T-helper 1 cell treated with Interleukin-12 subunit alpha and Interleukin-12 subunit beta and Interleukin-4 antibody, amounts not matched to agents 30 μg/mL and 1 μg/mL, for 36 hours (primary cell): ENCODE measurements around the gene LRRC32.

Source experiments
- H3K27ac Mint-ChIP-seq: one replicate; pipeline ENCODE4 v1.8.0; 2021; ENCODE audit warnings: mild to moderate bottlenecking, mixed read lengths
- H3K27me3 Mint-ChIP-seq: one replicate; pipeline ENCODE4 v1.8.0; 2021; ENCODE audit warnings: low read depth, mixed read lengths
- H3K36me3 Mint-ChIP-seq: one replicate; pipeline ENCODE4 v1.8.0; 2021; ENCODE audit warnings: low read depth, mixed read lengths
- H3K4me1 Mint-ChIP-seq: one replicate; pipeline ENCODE4 v1.8.0; 2021; ENCODE audit warnings: low read depth, mixed read lengths
- H3K4me3 Mint-ChIP-seq: one replicate; pipeline ENCODE4 v1.8.0; 2021; ENCODE audit warnings: mild to moderate bottlenecking, moderate library complexity, mixed read lengths
- H3K9me3 Mint-ChIP-seq: one replicate; pipeline ENCODE4 v1.8.0; 2021; ENCODE audit warnings: mixed read lengths

The LRRC32 gene

DNA sequence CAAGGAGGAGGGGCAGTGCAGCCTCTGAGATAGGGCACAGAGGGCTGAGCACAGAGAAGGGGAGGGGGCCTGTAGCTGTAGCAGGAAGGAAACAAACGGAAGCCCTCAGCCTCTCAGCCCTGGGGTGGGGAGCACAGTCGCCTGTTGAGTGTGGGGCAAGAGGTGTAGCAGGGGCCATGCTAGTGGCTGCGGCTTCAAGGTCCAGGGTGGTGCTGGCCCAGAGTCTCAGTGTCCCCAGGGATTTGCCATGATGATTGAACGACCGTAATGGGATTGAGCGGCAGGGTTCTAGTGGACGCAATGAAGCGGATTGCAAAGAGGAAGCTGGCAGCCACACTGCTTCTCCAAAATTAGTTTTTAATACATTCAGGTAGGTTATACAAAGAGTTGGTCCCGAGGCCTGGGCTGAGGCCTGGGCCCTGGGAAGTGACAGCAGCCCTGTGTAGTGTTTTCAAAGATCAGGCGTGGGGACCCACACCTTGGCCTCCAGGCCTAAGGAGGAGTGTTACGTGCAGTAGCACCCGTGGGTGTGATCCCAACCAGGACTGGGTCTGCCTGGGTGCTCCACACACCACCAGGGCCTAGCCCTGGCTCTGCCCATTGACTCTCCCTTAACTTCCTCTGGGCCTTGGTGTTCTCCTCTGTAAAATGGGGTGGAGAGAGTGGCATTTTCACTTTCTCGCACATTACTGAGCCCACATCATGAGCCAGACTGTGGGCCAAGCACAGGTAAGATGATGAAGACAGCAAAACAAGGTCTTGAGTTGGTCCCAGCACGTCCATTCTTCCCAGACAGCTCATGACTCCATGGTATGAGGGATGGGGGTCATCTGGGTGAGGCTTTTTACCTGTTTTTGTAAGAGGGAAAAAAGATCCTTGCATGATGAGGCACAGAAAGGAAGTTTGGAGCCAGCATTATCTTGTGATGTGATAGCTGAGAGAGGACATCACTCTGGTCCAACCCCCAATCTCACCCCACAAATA lies 13.1 kb downstream of the LRRC32 start:
- Mint-ChIP-seq H3K9me3 (no peaks in the 10 kb centered on the region), H3K36me3 (no peaks in the 10 kb centered on the region), H3K4me1 (peaks cover 4% of the 10 kb centered on the region), H3K27me3 (no peaks in the 10 kb centered on the region), H3K27ac (no peak overlapping the region), H3K4me3 (no peak overlapping the region)

DNA sequence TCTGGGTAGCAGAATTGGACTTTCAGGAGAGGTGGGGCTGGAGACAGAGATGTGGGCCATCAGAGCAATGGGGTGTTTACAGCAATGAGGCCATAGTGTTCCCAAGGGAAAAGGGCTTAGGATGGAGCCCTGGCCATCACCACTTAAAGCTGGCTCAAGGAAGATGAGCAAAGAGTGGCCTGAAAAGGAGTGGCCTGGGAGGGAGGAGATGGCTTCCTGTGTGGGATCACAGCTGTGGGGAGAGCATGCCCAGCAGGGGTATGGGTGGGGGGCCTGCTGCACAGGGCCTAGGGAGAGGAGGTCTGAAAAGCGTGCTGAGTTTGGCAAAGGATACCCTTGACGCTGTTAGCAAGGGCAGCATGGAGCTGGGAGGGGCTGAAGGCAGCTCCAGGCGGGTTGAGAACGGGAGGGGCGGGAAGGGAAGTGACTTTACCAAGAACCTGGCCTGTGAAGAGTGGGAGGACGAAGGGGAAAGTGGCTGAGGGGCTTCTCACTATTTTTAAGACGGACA lies 13.9 kb downstream of the LRRC32 start:
- peaks cover 4% of the 10 kb centered on the region for H3K4me1 Mint-ChIP-seq
- no peak overlapping the region for H3K27ac Mint-ChIP-seq
- H3K36me3 Mint-ChIP-seq, result no peaks in the 10 kb centered on the region
- H3K9me3 Mint-ChIP-seq, result no peaks in the 10 kb centered on the region
- no peak overlapping the region for H3K4me3 Mint-ChIP-seq
- peaks cover 5% of the 10 kb centered on the region for H3K27me3 Mint-ChIP-seq

DNA sequence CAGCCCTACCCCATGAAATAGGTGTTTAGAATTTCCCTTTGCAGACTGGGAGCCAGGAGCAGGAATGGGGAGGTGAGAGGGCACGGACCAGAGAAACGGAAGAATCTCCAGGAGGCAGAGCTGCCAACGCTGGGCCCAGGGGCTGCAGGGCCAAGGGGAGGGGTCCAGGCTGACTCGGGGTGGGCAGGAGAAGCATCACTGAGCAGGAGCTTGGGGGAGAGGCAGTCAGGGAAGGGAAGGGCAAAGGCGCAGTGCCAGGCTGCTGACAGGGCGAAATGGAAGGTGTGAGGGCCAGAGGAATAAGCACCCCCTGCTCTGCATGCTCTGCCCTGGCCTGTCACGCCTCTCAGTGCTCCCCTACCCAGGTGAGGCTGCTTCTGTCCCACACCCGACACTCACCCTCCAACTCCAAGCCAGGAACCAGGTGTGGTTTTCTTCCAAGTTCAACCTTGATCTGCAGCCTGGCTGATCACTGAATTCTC lies 14.5 kb downstream of the LRRC32 start:
- H3K9me3 Mint-ChIP-seq, result no peaks in the 10 kb centered on the region
- H3K27ac Mint-ChIP-seq, result no peak overlapping the region
- H3K4me3 Mint-ChIP-seq, result no peak overlapping the region
- peaks cover 4% of the 10 kb centered on the region for H3K4me1 Mint-ChIP-seq
- no peaks in the 10 kb centered on the region for H3K36me3 Mint-ChIP-seq
- H3K27me3 Mint-ChIP-seq, result peaks cover 8% of the 10 kb centered on the region

DNA sequence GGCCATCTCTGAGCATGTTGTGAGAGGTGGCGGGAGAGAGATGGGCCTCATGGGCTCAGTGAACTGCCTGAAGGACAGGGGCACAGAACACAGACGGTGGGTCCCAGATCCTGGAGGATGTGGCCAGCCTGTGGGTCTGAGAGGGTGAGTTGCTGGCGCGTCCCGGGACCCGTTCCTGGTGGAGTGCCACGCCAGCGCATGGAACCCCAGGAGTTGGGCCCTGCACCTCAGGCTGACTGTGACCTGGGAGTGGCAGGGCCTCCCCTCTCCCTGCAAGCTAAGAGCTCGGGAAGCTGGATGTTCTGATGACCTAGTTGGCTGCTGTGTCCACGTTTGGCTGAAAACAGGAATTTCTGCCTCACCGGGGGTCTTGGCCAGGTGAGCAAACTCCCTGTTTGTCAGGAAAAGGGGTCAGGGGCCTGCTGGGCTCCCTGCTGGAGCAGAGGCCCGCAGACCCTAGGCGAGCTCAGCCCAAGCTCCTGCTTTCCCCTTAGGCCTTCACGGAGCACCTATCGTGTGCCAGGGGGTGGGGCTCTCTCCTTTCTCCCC lies 15.0 kb downstream of the LRRC32 start:
- H3K27me3 Mint-ChIP-seq, result peaks cover 12% of the 10 kb centered on the region
- H3K4me3 Mint-ChIP-seq, result no peak overlapping the region
- H3K4me1 Mint-ChIP-seq, result peaks cover 4% of the 10 kb centered on the region
- H3K9me3 Mint-ChIP-seq, result no peaks in the 10 kb centered on the region
- H3K27ac Mint-ChIP-seq, result no peak overlapping the region
- H3K36me3 Mint-ChIP-seq, result no peaks in the 10 kb centered on the region

DNA sequence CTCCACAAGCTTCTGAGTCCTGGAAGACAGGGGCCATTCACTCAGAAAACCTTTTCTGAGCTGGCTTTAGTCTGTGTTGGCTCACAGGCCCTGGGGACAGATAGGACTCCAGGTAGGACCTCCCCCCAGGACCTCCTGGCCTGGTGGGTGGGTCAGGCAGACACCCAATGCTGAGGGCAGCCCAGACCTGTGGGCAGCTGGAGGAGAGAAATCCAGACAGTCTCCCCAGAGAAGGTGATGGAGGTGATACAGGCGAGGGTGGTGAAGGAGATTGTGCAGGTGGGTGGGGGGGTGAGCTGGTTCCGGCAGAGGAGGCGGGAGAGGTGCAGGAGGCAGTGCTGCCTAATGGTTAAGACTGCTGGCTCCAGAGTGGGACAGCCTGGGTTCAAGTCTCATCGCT lies 15.6 kb downstream of the LRRC32 start:
- Mint-ChIP-seq H3K27me3 (peaks cover 16% of the 10 kb centered on the region), H3K36me3 (no peaks in the 10 kb centered on the region), H3K9me3 (no peaks in the 10 kb centered on the region), H3K4me1 (peaks cover 4% of the 10 kb centered on the region), H3K27ac (no peak overlapping the region), H3K4me3 (no peak overlapping the region)

DNA sequence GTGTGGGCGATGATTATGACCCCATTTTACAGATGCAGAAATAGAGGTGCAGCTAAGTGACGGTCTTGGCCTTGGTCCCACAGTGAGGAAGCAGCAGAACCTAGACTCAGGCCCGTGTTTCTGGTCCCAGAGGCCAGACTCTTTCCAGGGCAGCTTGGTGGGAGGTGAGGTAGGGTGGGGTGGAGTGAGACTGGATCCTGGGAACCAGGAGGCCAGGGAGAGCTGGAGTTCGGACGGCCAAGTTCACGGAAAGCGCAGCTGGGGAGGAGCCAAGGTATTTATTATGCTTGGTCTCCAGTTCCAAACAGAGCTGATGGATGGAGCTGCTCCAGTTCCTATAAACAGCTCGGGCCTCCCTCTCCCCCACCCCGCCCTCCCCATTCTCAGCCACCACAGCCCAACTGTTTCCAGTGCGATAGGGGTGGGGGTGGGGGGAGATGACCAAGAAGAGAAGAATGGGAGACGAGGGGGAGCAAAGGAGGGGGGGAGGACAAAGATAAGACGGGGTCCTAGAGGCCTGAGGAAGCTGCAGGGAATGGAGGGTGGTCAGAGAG lies 16.2 kb downstream of the LRRC32 start:
- peaks cover 22% of the 10 kb centered on the region for H3K27me3 Mint-ChIP-seq
- H3K4me1 Mint-ChIP-seq, result peaks cover 4% of the 10 kb centered on the region
- no peaks in the 10 kb centered on the region for H3K9me3 Mint-ChIP-seq
- no peak overlapping the region for H3K4me3 Mint-ChIP-seq
- H3K27ac Mint-ChIP-seq, result no peak overlapping the region
- no peaks in the 10 kb centered on the region for H3K36me3 Mint-ChIP-seq

DNA sequence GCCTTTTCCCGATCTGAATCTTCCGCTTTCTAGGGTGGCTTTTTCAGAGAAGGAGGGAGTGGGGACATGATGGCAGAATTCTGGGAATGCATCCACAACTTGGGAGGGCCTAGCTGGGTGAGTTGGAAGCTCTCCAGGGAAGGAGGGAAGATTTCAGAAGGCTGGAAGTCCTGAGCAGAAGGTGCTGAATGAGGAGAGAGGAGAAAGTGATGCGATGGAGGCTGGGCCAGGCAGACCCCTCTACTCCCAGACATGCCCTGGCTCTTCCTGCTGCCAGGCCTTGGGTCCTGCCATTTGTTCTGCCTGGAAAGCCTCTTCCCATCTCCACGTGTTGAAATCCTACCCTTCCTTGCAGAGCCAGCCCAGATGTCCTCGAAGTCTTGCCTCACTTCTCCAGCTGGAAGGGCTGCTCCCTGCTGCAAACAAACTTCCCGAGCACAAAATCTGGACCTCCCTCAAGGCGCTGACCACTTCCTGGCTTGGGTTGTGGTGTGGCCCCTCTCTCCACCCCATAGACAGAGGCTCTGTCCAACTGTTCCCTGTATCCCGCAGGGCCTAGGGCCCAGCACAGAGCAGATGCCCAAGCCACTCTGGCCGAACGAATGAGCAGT lies 16.8 kb downstream of the LRRC32 start:
- H3K9me3 Mint-ChIP-seq, result no peaks in the 10 kb centered on the region
- peaks cover 26% of the 10 kb centered on the region for H3K27me3 Mint-ChIP-seq
- H3K27ac Mint-ChIP-seq, result no peak overlapping the region
- no peaks in the 10 kb centered on the region for H3K36me3 Mint-ChIP-seq
- peaks cover 4% of the 10 kb centered on the region for H3K4me1 Mint-ChIP-seq
- H3K4me3 Mint-ChIP-seq, result no peak overlapping the region

DNA sequence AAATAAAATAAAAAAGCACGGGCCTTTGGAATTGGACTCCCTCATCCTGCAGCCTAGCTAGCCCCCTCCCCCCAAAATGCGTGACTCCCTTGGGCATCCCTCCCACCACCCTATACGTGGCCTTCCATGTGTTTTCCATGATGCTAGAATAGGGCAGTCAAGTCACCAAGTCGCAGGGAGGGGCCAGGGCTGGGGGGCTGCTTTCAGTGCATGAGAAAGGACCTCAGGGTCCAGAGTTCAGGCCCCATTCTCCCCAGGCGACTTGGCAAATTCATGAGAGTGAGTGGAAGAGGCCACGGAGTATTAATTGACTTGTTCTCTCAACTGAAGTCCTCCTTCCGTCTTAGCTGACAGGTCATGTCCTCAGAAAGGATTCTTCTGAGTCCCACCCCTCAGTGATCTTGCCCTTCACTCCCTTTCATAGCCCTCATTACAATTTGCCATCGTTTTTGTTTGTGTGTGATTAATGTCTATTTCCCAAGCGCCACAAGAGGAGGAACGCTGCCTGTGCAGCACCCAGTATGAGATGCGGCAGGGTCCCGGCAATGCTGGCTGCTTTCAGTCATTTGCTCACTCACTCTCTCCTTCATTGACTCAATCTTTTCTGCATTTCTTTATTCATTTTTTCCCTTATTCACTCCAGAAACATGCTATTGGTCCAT lies 17.4 kb downstream of the LRRC32 start:
- Mint-ChIP-seq H3K4me1 (peaks cover 4% of the 10 kb centered on the region), H3K36me3 (no peaks in the 10 kb centered on the region), H3K9me3 (no peaks in the 10 kb centered on the region)

DNA sequence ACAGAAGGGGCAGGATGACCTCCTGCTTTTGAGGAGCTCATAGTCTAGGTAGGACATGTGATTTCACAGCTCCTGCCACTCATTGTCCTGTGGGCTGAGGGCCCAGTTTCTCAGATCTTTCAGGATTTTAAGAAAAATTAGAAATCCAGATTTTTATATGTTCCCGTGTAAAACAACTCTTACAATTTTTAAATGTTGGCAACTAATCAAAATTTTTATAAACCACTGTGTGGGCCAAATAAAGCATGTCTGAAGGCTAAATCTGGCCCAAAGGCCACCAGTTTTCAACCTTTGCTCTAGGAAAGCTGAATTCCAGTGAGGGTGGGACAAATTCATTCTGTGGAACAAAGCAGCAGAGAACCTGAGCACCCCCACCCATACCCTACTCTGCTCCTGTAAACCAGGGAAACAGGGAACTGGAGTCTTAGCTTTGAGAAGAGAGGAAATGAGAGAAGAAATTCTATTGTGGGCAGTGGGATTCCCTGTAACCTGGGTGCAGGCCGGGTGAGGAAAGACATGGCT lies 20.6 kb downstream of the LRRC32 start:
- peaks cover 15% of the 10 kb centered on the region for H3K9me3 Mint-ChIP-seq
- no peaks in the 10 kb centered on the region for H3K36me3 Mint-ChIP-seq
- peaks cover 59% of the 10 kb centered on the region for H3K27me3 Mint-ChIP-seq
- no peak overlapping the region for H3K4me3 Mint-ChIP-seq
- no peaks in the 10 kb centered on the region for H3K4me1 Mint-ChIP-seq
- H3K27ac Mint-ChIP-seq, result no peak overlapping the region

More for the DNA sequence above, 17.4 kb downstream of the LRRC32 start:
- Mint-ChIP-seq H3K27me3 (peaks cover 29% of the 10 kb centered on the region), H3K4me3 (no peak overlapping the region), H3K27ac (no peak overlapping the region)

DNA sequence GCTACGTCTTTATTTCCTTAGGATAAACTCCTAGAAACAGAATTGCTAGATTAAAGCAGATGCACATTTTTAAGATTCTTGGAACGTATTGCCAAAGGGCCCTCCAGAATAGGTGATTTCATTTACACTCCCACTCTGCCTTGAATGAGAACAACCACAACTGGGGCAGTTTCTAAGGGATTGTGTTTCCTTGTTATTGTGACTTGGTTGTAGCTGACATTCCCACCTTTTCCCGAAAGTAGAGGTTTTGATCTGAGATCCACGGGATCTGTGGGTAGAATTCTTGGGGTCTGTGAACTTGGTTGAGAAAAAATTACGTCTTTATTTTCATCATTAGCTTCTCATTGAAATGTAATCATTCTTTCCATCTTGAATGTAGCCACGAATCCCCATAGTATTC lies 21.5 kb downstream of the LRRC32 start:
- Mint-ChIP-seq H3K27me3 (peaks cover 68% of the 10 kb centered on the region), H3K36me3 (no peaks in the 10 kb centered on the region), H3K4me3 (no peak overlapping the region), H3K27ac (no peak overlapping the region), H3K9me3 (peaks cover 15% of the 10 kb centered on the region), H3K4me1 (no peaks in the 10 kb centered on the region)

DNA sequence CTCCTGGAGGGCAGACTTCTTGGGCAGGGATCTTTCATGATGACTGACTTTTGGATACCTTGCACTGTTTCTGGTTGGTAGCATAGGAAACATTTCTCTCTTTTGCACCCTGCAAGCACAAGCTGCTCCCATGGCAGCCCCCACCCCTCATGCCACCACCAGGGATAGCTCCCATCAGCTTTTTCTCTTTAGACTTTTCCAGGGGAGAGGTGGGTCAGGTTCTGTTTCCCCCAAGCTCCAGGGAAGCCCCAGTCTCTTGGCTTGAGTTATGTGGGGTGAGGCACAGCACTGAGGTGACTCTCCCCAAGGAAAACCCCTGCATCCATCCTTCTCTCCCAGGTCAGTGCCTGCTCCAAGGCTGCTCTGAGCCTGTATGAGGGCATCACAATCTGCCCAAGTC lies 22.5 kb downstream of the LRRC32 start:
- peaks cover 77% of the 10 kb centered on the region for H3K27me3 Mint-ChIP-seq
- H3K4me3 Mint-ChIP-seq, result no peak overlapping the region
- no peaks in the 10 kb centered on the region for H3K4me1 Mint-ChIP-seq
- no peak overlapping the region for H3K27ac Mint-ChIP-seq
- H3K36me3 Mint-ChIP-seq, result no peaks in the 10 kb centered on the region
- H3K9me3 Mint-ChIP-seq, result peaks cover 15% of the 10 kb centered on the region

DNA sequence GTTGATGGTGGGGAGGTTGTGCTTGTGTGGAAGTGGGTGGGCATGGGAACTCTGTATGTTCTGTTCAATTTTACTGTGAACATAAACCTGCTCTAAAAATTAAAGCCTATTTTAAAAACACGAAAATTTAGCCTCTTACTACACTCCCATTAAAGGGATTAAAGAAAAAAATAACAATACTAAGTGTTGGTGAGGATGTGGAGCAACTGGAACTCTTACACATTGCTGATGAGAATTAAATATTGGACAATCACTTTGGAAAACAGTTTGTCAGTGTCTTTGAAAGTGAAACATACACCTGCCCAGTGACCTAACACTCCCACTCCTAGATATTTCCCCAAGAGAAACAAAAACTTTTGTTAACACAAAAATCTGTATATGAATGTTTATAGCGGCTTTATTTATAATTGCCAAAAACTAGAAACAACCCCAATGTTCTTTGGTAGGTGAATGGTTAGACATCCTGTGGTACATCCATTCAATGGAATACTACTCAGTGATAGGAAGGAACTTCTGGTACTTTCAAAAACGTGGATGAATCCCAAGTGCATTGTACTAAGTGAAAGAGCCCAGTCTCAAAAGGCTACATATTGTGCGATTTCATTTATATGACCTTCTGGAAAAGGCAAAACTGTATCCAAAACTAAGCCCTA lies 23.5 kb downstream of the LRRC32 start:
- Mint-ChIP-seq H3K27ac (no peak overlapping the region), H3K4me3 (no peak overlapping the region), H3K4me1 (no peaks in the 10 kb centered on the region), H3K36me3 (no peaks in the 10 kb centered on the region), H3K9me3 (peaks cover 15% of the 10 kb centered on the region), H3K27me3 (peaks cover 79% of the 10 kb centered on the region)

DNA sequence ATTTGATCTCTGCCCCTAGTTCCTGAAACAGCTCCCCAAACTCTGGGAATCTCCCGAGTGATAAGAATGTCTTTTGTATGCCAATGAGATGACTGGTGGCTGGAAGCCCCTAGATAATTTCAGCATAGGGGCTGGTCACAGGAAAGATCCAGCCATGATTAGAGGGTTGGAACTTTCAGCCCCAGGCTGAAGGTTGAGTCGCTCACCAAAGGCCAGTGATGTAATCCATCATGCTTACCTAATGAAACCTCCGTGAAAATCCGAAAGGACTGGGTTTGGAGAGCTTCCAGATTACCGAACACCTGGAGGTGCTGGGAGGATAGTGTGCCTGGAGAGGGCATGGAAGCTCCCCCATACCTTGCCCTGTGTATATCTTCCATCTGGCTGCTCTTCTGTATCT lies 26.0 kb downstream of the LRRC32 start:
- peaks cover 71% of the 10 kb centered on the region for H3K27me3 Mint-ChIP-seq
- no peaks in the 10 kb centered on the region for H3K4me1 Mint-ChIP-seq
- no peak overlapping the region for H3K27ac Mint-ChIP-seq
- no peak overlapping the region for H3K4me3 Mint-ChIP-seq
- H3K9me3 Mint-ChIP-seq, result peaks cover 15% of the 10 kb centered on the region
- no peaks in the 10 kb centered on the region for H3K36me3 Mint-ChIP-seq
